GM12891 (cell line): ENCODE results near the gene IRX2.

Experiments
- DNase-seq: peaks from one replicate; pipeline ENCODE4 v3.0.0; 2011; ENCODE audit warnings: low spot score; ENCODE audit not compliant: insufficient read length
- FAIRE-seq: peaks from 2 replicates; lab custom pipeline; 2011; peaks lifted over from hg19 to GRCh38; lab: Jason Lieb, UNC
- PAX5 ChIP-seq: IDR thresholded peaks from 2 replicates; pipeline ENCODE4 v1.6.1; 2011; ENCODE audit warnings: low read length, moderate library complexity, mild to moderate bottlenecking; ENCODE audit not compliant: insufficient read depth, severe bottlenecking
- POLR2A ChIP-seq: IDR thresholded peaks from 2 replicates; pipeline ENCODE4 v1.6.1; 2011; ENCODE audit warnings: low read depth, low read length, control low read depth
- POLR2AphosphoS5 ChIP-seq: IDR thresholded peaks from 2 replicates; pipeline ENCODE4 v1.6.1; 2011; ENCODE audit warnings: low read depth, low read length, control low read depth
- POU2F2 ChIP-seq: IDR thresholded peaks from 2 replicates; pipeline ENCODE4 v1.6.1; 2011; ENCODE audit warnings: low read depth, mild to moderate bottlenecking, control low read depth, low read length, moderate library complexity
- SPI1 ChIP-seq: IDR thresholded peaks from 2 replicates; pipeline ENCODE4 v1.6.1; 2011; ENCODE audit warnings: low read depth, low read length, control low read depth
- TAF1 ChIP-seq: IDR thresholded peaks from 2 replicates; pipeline ENCODE4 v1.6.1; 2011; ENCODE audit warnings: low read depth, low read length, control low read depth

Gene IRX2

GRCh38 chr5:2736872-2737271 lies 14.6 kb downstream of the IRX2 start:
- DNase-seq (no peak), FAIRE-seq (no peak)

GRCh38 chr5:2735996-2736395 lies 15.5 kb downstream of the IRX2 start:
- no peak for DNase-seq
- TF ChIP-seq POU2F2 (no peak), TAF1 (no peak), PAX5 (no peak), POLR2AphosphoS5 (no peak), SPI1 (no peak), POLR2A (no peak)
- FAIRE-seq: no peak

More at GRCh38 chr5:2736872-2737271, 14.6 kb downstream of the IRX2 start:
- no peak for TF ChIP-seq PAX5
- no peak for TF ChIP-seq SPI1
- TF ChIP-seq POLR2AphosphoS5: no peak
- no peak for TF ChIP-seq TAF1
- TF ChIP-seq POLR2A: no peak
- TF ChIP-seq POU2F2: no peak

- DNase-seq: no peak
- TF ChIP-seq PAX5 (no peak), POU2F2 (no peak), POLR2AphosphoS5 (no peak), POLR2A (no peak), SPI1 (no peak), TAF1 (no peak)
- FAIRE-seq: no peak
These were observed 18.6 kb downstream of the IRX2 start for GRCh38 chr5:2732850-2733249.

GRCh38 chr5:2732004-2732403 lies 19.5 kb downstream of the IRX2 start:
- TF ChIP-seq TAF1 (no peak), POU2F2 (no peak), SPI1 (no peak), POLR2AphosphoS5 (no peak), PAX5 (no peak), POLR2A (no peak)
- FAIRE-seq: no peak
- DNase-seq: no peak

GRCh38 chr5:2729189-2729588 lies 22.3 kb downstream of the IRX2 start:
- no peak for TF ChIP-seq TAF1
- no peak for TF ChIP-seq POLR2AphosphoS5
- no peak for TF ChIP-seq SPI1
- no peak for TF ChIP-seq PAX5
- TF ChIP-seq POLR2A: no peak
- TF ChIP-seq POU2F2: no peak
- FAIRE-seq (no peak), DNase-seq (no peak)

GRCh38 chr5:2727550-2727949 lies 23.9 kb downstream of the IRX2 start:
- DNase-seq (no peak), FAIRE-seq (no peak)
- no peak for TF ChIP-seq SPI1
- no peak for TF ChIP-seq PAX5
- no peak for TF ChIP-seq POLR2A
- no peak for TF ChIP-seq POLR2AphosphoS5
- TF ChIP-seq POU2F2: no peak
- TF ChIP-seq TAF1: no peak

GRCh38 chr5:2725980-2726765 lies 25.3 kb downstream of the IRX2 start:
- no peak for TF ChIP-seq POU2F2
- no peak for TF ChIP-seq TAF1
- TF ChIP-seq POLR2AphosphoS5: no peak
- TF ChIP-seq SPI1: no peak
- no peak for TF ChIP-seq POLR2A
- no peak for TF ChIP-seq PAX5
- FAIRE-seq (no peak), DNase-seq (no peak)

- DNase-seq (no peak), FAIRE-seq (no peak)
- TF ChIP-seq POU2F2: no peak
These were observed 26.6 kb downstream of the IRX2 start for GRCh38 chr5:2724831-2725230.

- no peak for TF ChIP-seq POLR2A
- no peak for TF ChIP-seq PAX5
- TF ChIP-seq POU2F2: no peak
- TF ChIP-seq POLR2AphosphoS5: no peak
- TF ChIP-seq SPI1: no peak
- no peak for TF ChIP-seq TAF1
- DNase-seq (no peak), FAIRE-seq (no peak)
These were observed 27.4 kb downstream of the IRX2 start for GRCh38 chr5:2724031-2724581.

GRCh38 chr5:2722901-2723300 lies 28.6 kb downstream of the IRX2 start:
- DNase-seq (no peak), FAIRE-seq (no peak)
- no peak for TF ChIP-seq POLR2AphosphoS5
- TF ChIP-seq POLR2A: no peak
- no peak for TF ChIP-seq TAF1
- TF ChIP-seq PAX5: no peak
- TF ChIP-seq SPI1: no peak
- TF ChIP-seq POU2F2: no peak
